MCF 10A (cell line): ENCODE data around the gene FCHO1. TPM values are rescaled to one million over a fixed set of nuclear protein-coding genes. Genes with fewer than 3 reads are reported as not detected.
A peak's percentile ranks its signal among the peaks of the same experiment; 100 is the strongest.

Experiments used
- BruUV-seq: library from RNA; stranded (reverse); fragments of 400-500 nt; replicated peaks from 2 replicates; lab custom pipeline; 2021; lab: Mats Ljungman, UMichigan
- CTCF ChIA-PET: fragments of 300-600 bp; sonication (Branson Sonifier 250); formaldehyde crosslinking; extraction: SDS; loops from one replicate; lab custom pipeline; 2021; ENCODE audit warnings: antibody characterized with exemption, inconsistent platforms; lab: Yijun Ruan, JAX
- POLR2A ChIA-PET: fragments of 300-600, 350-650 bp; sonication (Branson Sonifier 250); formaldehyde crosslinking; extraction: SDS; loops from one replicate; lab custom pipeline; 2020; ENCODE audit warnings: antibody characterized with exemption, inconsistent platforms; lab: Yijun Ruan, JAX
- DNase-seq: peaks from one replicate; pipeline ENCODE4 v3.0.0-alpha.2; 2018; ENCODE audit not compliant: unreplicated experiment
- H3K27ac Mint-ChIP-seq: one replicate; pipeline ENCODE4 v1.8.0; 2022; ENCODE audit warnings: mild to moderate bottlenecking, low read depth, mixed read lengths; ENCODE audit not compliant: unreplicated experiment
- H3K27me3 Mint-ChIP-seq: one replicate; pipeline ENCODE4 v1.8.0; 2022; ENCODE audit warnings: mixed read lengths; ENCODE audit not compliant: insufficient read depth, unreplicated experiment
- H3K36me3 Mint-ChIP-seq: one replicate; pipeline ENCODE4 v1.8.0; 2022; ENCODE audit warnings: mild to moderate bottlenecking, moderate library complexity, mixed read lengths; ENCODE audit not compliant: insufficient read depth, unreplicated experiment
- H3K4me1 Mint-ChIP-seq: one replicate; pipeline ENCODE4 v1.8.0; 2022; ENCODE audit warnings: mixed read lengths; ENCODE audit not compliant: insufficient read depth, unreplicated experiment
- H3K4me3 Mint-ChIP-seq: one replicate; pipeline ENCODE4 v1.8.0; 2022; ENCODE audit warnings: mild to moderate bottlenecking, moderate library complexity, mixed read lengths; ENCODE audit not compliant: unreplicated experiment
- H3K9me3 Mint-ChIP-seq: one replicate; pipeline ENCODE4 v1.8.0; 2022; ENCODE audit warnings: mixed read lengths; ENCODE audit not compliant: unreplicated experiment
- intact Hi-C: fragments of 100-400 bp; cut with micrococcal nuclease; formaldehyde crosslinking; loops from 2 replicates; pipeline ENCODE4 v1.14.1; 2022
- total RNA-seq: library from RNA; stranded (reverse); gene quantifications from 2 replicates; pipeline ENCODE4 v1.2.3, GENCODE V29; 2022
- TF ChIP-seq, protein P1 (sequence below): fragments of 200-600 bp; IDR thresholded peaks from one replicate; pipeline ENCODE4 v1.8.0; 2022; ENCODE audit warnings: antibody characterized with exemption, mild to moderate bottlenecking; ENCODE audit not compliant: unreplicated experiment

Gene FCHO1
- total RNA-seq, 1 experiment from 2014 or later: 0.23 TPM

DNA sequence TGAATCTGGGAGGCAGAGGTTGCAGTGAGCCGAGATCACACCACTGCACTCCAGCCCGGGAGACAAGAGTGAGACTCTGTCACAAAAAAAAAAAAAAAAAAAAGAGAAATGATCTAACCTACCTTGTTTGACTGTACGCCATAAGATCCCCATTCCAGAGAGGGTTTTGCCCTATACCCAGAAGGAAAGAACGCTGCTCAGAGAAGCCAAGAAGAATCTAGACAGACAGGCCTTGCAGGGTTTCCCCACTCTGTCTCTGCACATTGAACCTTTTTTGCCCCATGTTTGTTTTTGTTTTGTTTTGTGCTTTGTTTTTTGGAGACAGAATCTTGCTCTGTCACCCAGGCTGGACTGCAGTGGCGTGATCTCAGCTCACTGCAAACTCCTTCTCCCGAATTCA, 39.4 kb upstream of the FCHO1 start:
- ChIA-PET POLR2A (interaction anchor here (0.7 kb wide), 1 partner anchor 87 kb away, joined by 3 read pairs; no protein-coding TSS in a partner anchor), CTCF (no interaction called here)
- Mint-ChIP-seq H3K4me1 (no peaks in the 10 kb centered on the region), H3K27ac (no peak overlapping the region), H3K9me3 (no peaks in the 10 kb centered on the region), H3K36me3 (no peaks in the 10 kb centered on the region), H3K27me3 (no peaks in the 10 kb centered on the region), H3K4me3 (no peak overlapping the region)
- TF ChIP-seq, protein P1, sequence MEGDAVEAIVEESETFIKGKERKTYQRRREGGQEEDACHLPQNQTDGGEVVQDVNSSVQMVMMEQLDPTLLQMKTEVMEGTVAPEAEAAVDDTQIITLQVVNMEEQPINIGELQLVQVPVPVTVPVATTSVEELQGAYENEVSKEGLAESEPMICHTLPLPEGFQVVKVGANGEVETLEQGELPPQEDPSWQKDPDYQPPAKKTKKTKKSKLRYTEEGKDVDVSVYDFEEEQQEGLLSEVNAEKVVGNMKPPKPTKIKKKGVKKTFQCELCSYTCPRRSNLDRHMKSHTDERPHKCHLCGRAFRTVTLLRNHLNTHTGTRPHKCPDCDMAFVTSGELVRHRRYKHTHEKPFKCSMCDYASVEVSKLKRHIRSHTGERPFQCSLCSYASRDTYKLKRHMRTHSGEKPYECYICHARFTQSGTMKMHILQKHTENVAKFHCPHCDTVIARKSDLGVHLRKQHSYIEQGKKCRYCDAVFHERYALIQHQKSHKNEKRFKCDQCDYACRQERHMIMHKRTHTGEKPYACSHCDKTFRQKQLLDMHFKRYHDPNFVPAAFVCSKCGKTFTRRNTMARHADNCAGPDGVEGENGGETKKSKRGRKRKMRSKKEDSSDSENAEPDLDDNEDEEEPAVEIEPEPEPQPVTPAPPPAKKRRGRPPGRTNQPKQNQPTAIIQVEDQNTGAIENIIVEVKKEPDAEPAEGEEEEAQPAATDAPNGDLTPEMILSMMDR: no peak
- DNase-seq: no peak
- BruUV-seq: no TSS peak
- intact Hi-C loops: no loop called here

DNA sequence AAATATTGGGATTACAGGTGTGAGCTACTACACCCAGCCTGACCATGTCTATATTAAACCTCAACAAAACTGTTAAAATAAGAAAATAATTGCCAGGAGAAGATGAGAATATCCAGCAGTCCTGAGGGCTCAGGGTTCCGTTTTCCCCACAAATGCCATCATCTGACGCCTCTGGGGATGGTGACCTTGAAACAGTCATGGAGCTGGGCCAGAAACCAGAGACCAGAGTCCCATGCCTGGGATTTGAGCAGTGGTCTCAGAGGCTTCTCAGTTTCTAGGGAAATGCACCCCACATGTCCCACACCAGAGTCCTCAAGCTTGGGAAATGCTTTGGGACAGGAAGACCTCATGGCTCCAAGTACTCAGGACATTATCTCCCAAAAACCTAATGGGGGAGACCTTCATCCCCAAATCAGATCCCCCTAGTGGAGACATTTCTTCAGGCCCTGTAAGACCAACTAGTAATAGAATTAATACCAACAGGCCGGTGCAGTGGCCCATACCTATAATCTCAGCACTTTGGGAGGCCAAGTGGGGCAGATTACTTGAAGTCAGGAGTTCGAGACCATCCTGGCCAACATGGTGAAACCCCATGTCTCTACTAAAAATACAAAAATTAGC, 34.9 kb upstream of the FCHO1 start:
- no TSS peak for BruUV-seq
- Mint-ChIP-seq H3K4me1 (peaks cover 18% of the 10 kb centered on the region), H3K9me3 (no peaks in the 10 kb centered on the region), H3K27ac (no peak overlapping the region), H3K36me3 (peaks cover 13% of the 10 kb centered on the region), H3K27me3 (no peaks in the 10 kb centered on the region), H3K4me3 (no peak overlapping the region)
- TF ChIP-seq, protein P1: no peak
- DNase-seq: no peak
- ChIA-PET POLR2A (no interaction called here), CTCF (interaction anchor here (1.0 kb wide), 1 partner anchor 13 kb away, joined by 4 read pairs; no protein-coding TSS in a partner anchor)
- intact Hi-C loops: loop anchor here (5.0 kb wide), 1 partner anchor 51 kb away; no protein-coding TSS in a partner anchor

DNA sequence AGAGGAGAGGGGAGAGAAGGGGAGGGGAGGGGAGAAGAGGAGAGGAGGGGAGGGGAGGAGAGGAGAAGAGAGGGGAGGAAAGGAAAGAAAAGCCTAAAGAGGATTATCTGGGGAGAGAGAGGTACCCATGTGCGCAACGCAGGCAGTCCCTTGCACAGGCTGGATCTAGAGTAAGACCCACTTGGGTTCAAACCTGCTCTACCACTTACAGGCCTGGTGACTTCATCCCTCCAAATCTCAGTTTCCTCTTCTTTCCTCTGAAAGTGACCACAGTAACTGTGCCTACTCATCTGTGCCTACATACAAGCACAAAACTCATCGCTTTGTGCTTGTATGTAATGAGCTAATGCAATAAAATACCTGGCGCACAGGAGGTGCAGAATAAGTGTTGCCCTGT, 32.7 kb upstream of the FCHO1 start:
- H3K9me3 Mint-ChIP-seq: no peaks in the 10 kb centered on the region
- no peaks in the 10 kb centered on the region for H3K27me3 Mint-ChIP-seq
- CTCF ChIA-PET: interaction anchor here (0.6 to 1.8 kb wide), 4 partner anchors 10 to 1004 kb away, joined by 3 to 4 read pairs (median 4); no protein-coding TSS in a partner anchor
- peak overlapping the region; percentile 78 for H3K4me3 Mint-ChIP-seq
- DNase-seq: no peak
- TF ChIP-seq, protein P1: no peak
- no TSS peak for BruUV-seq
- peak overlapping the region; percentile 62 for H3K27ac Mint-ChIP-seq
- POLR2A ChIA-PET: interaction anchor here (0.8 to 1.2 kb wide), 3 partner anchors 12 to 214 kb away, joined by 3 to 4 read pairs (median 3); no protein-coding TSS in a partner anchor
- intact Hi-C loops: loop anchor here (5.0 kb wide), 1 partner anchor 49 kb away; no protein-coding TSS in a partner anchor
- peaks cover 13% of the 10 kb centered on the region for H3K36me3 Mint-ChIP-seq
- H3K4me1 Mint-ChIP-seq: peaks cover 21% of the 10 kb centered on the region

DNA sequence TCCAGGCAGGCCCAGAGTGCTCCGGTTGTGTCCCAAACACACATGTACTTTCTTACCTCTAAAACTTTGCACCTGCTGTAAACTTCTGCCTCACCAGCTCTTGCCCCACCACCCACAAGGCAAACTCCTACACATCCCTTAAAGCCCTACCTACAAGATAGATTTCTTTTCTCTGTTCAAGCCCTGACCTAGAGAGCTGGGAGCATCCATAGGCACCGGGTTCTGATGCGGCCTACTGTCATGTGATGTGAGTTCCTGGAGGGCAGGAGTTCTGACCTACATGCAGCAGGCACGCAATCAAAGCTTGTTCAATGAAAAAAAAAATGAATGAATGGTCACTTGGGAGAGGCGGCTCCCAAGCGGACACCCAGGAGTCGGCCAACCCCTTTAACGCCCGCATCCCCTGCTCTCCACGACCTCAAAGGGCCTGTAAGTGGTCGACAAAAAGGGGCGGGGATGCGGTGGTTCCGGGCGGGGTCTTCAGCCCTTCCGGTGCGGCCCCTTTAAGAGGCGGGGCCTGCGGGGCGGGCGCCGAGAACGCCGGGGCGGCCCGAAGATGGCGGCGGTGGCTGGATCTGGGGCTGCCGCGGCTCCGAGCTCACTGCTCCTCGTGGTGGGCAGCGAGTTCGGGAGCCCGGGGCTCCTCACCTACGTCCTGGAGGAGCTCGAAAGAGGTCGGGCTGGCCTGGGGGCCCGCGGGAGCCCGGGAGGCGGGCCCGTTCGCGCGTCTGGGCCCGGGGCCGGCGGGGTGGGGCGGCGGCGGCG, 32.1 kb upstream of the FCHO1 start, which contains the start of gene MAP1S:
MAP1S (plus strand) TSS at position 534 of the 765 bp plus-strand sequence; CDS start at position 557, 23 bp downstream.
- H3K4me1 Mint-ChIP-seq: peaks cover 21% of the 10 kb centered on the region
- TF ChIP-seq, protein P1: no peak
- intact Hi-C loops: loop anchor here (5.0 kb wide), 1 partner anchor 48 kb away; no protein-coding TSS in a partner anchor

More for the DNA sequence above, 32.1 kb upstream of the FCHO1 start, which contains the start of gene MAP1S:
- peaks cover 15% of the 10 kb centered on the region for H3K36me3 Mint-ChIP-seq
- H3K9me3 Mint-ChIP-seq: no peaks in the 10 kb centered on the region
- H3K27me3 Mint-ChIP-seq: no peaks in the 10 kb centered on the region
- peak within 1 kb of the TSS; percentile 62 for H3K27ac Mint-ChIP-seq
- ChIA-PET CTCF (interaction anchor here (0.6 to 1.8 kb wide), 5 partner anchors 10 to 1005 kb away, joined by 3 to 4 read pairs (median 4); no protein-coding TSS in a partner anchor), POLR2A (interaction anchor here (0.6 to 1.5 kb wide), 6 partner anchors 13 to 213 kb away, joined by 3 to 7 read pairs (median 4); partner anchors contain the start of gene PGLS)
- no TSS peak for BruUV-seq
- DNase-seq: peak; percentile 48
- H3K4me3 Mint-ChIP-seq: peak within 1 kb of the TSS; percentile 78
